K562 (cell line): Measurements from ENCODE around the gene CLASP1. TPM values are rescaled to one million over a fixed set of nuclear protein-coding genes. Genes with fewer than 3 reads are reported as not detected.

Experiments
- ATAC-seq: fragments of 200-7000 bp; cut with Tn5 transposase; 3 replicates; pipeline ENCODE4 v1.9.1; 2020; ENCODE audit warnings: moderate library complexity
- BruUV-seq: library from RNA; stranded (reverse); fragments of 400-500 nt; replicated peaks from 2 replicates; lab custom pipeline; 2021; lab: Mats Ljungman, UMichigan
- CTCF ChIA-PET: fragments of 300-600 bp; formaldehyde crosslinking; extraction: SDS; loops from one replicate; lab custom pipeline; 2021; ENCODE audit warnings: low intra/inter-chr PET ratio; lab: Yijun Ruan, JAX
- POLR2A ChIA-PET: fragments of 300-600, 350-650 bp; sonication (Branson Sonifier 250); formaldehyde crosslinking; extraction: SDS; loops from one replicate; lab custom pipeline; 2021; ENCODE audit warnings: antibody characterized with exemption, inconsistent platforms; lab: Yijun Ruan, JAX
- DNase-seq, 4 experiments: peaks; one replicate each; pipeline versions ENCODE4 v3.0.0 to v3.0.0-alpha.2; 2011 to 2018; ENCODE audit warnings: low spot score in 3 of 4, mixed read lengths in 3 of 4; ENCODE audit errors: extremely low read depth in 1 of 4
- FAIRE-seq: peaks from 2 replicates; lab custom pipeline; 2011; peaks lifted over from hg19 to GRCh38; lab: Jason Lieb, UNC
- H2AFZ ChIP-seq: 2 replicates; pipeline ENCODE4 v1.6.0; 2011; ENCODE audit warnings: low read depth, low read length, control low read depth, inconsistent platforms
- H3K27ac ChIP-seq: fragments of 200-600 bp; 3 replicates; pipeline ENCODE4 v1.8.0; 2011; ENCODE audit warnings: low read depth, mild to moderate bottlenecking, control low read depth, inconsistent platforms, low read length, moderate library complexity, mixed read lengths; ENCODE audit errors: extremely low read depth
- H3K27me3 ChIP-seq, 2 experiments: fragments of 300-600 bp in 1 of 2; 2 replicates in 1 of 2; 3 replicates in 1 of 2; pipeline versions ENCODE4 v1.6.0 to v1.8.0; 2011; ENCODE audit warnings: inconsistent platforms in 2 of 2, low read length in 2 of 2, mild to moderate bottlenecking in 1 of 2, mixed read lengths in 1 of 2, moderate library complexity in 1 of 2; ENCODE audit not compliant: control insufficient read depth in 2 of 2, insufficient read depth in 2 of 2
- H3K36me3 ChIP-seq: fragments of 300-600 bp; 3 replicates; pipeline ENCODE4 v1.8.0; 2011; ENCODE audit warnings: mild to moderate bottlenecking, low read length, inconsistent platforms; ENCODE audit not compliant: control insufficient read depth, insufficient read depth
- H3K4me1 ChIP-seq, 2 experiments: fragments of 200-600 bp in 1 of 2; replicated peaks in 1 of 2; 2 replicates in 1 of 2; 3 replicates in 1 of 2; pipeline versions ENCODE4 v1.5.1 to v1.8.0; 2011; ENCODE audit warnings: inconsistent platforms in 2 of 2, low read length in 2 of 2, mild to moderate bottlenecking in 1 of 2, mixed read lengths in 1 of 2, moderate library complexity in 1 of 2; ENCODE audit not compliant: control insufficient read depth in 2 of 2, insufficient read depth in 2 of 2
- H3K4me2 ChIP-seq: 2 replicates; pipeline ENCODE4 v1.6.1; 2011; ENCODE audit warnings: low read length, control low read depth, inconsistent platforms, mixed read lengths; ENCODE audit not compliant: insufficient read depth
- H3K4me3 ChIP-seq: fragments of 200-600 bp; sonication (generic), shearing (Covaris generic); 2 replicates; pipeline ENCODE4 v1.5.1; 2016; ENCODE audit warnings: control low read depth, inconsistent platforms
- H3K79me2 ChIP-seq: fragments of 200-600 bp; 3 replicates; pipeline ENCODE4 v1.8.0; 2011; ENCODE audit warnings: low read length, inconsistent platforms; ENCODE audit not compliant: control insufficient read depth, insufficient read depth
- H3K9ac ChIP-seq, 2 experiments: 2 replicates each; pipeline versions ENCODE4 v1.6.0 to v1.6.1; 2011; ENCODE audit warnings: low read depth in 2 of 2, low read length in 2 of 2, control low read depth in 1 of 2, inconsistent platforms in 1 of 2, mild to moderate bottlenecking in 1 of 2, mixed read lengths in 1 of 2; ENCODE audit not compliant: insufficient read depth in 1 of 2
- H3K9me1 ChIP-seq: one replicate; pipeline ENCODE4 v1.6.0; 2011; ENCODE audit warnings: inconsistent platforms, mild to moderate bottlenecking, low read length, moderate library complexity; ENCODE audit not compliant: control insufficient read depth, insufficient read depth
- H3K9me3 ChIP-seq: replicated peaks from 2 replicates; pipeline ENCODE4 v1.5.1; 2011; ENCODE audit warnings: low read depth, low read length, inconsistent platforms; ENCODE audit not compliant: control insufficient read depth, insufficient read depth
- H4K20me1 ChIP-seq: replicated peaks from 2 replicates; pipeline ENCODE4 v1.6.1; 2011; ENCODE audit warnings: low read length, inconsistent platforms, mixed read lengths; ENCODE audit not compliant: control insufficient read depth, insufficient read depth
- CBFA2T3 ChIP-seq: fragments of 450-650 bp; IDR thresholded peaks from 2 replicates; pipeline ENCODE4 v1.6.1; 2017
- MEF2A ChIP-seq: IDR thresholded peaks from 2 replicates; pipeline ENCODE4 v1.6.1; 2011; ENCODE audit warnings: low read depth, mild to moderate bottlenecking, low read length, moderate library complexity; ENCODE audit not compliant: control insufficient read depth
- MIER1 ChIP-seq: fragments of 450-650 bp; IDR thresholded peaks from 2 replicates; pipeline ENCODE4 v1.6.1; 2016; ENCODE audit warnings: antibody characterized with exemption, mild to moderate bottlenecking, low read depth
- SNIP1 ChIP-seq: fragments of 450-650 bp; IDR thresholded peaks from 2 replicates; pipeline ENCODE4 v1.7.1; 2017; ENCODE audit warnings: low read depth, mild to moderate bottlenecking
- TOE1 ChIP-seq, 2 experiments: fragments of 450-650 bp in 1 of 2; sonication (generic) in 1 of 2; formaldehyde crosslinking in 1 of 2; IDR thresholded peaks; 2 replicates each; pipeline versions ENCODE4 v1.7.1 to v1.8.0; 2016 to 2022; ENCODE audit warnings: borderline replicate concordance in 2 of 2, mild to moderate bottlenecking in 2 of 2, antibody characterized with exemption in 1 of 2, inconsistent platforms in 1 of 2, low read depth in 1 of 2, missing genetic modification reagents in 1 of 2, moderate library complexity in 1 of 2
- U2AF1 ChIP-seq: fragments of 200-400 bp; formaldehyde crosslinking; optimal IDR thresholded peaks from 2 replicates; pipeline ENCODE3; 2017; ENCODE audit warnings: mild to moderate bottlenecking, low read depth, low read length, moderate library complexity
- ZFP30 ChIP-seq: fragments of 250-450 bp; sonication (Bioruptor Pico); IDR thresholded peaks from 2 replicates; pipeline ENCODE4 v1.8.0; 2022; ENCODE audit warnings: moderate library complexity, mild to moderate bottlenecking, inconsistent platforms, borderline replicate concordance
- ZNF668 ChIP-seq: fragments of 250-450 bp; sonication (Bioruptor Pico); IDR thresholded peaks from 2 replicates; pipeline ENCODE4 v1.8.0; 2022; ENCODE audit warnings: mild to moderate bottlenecking, inconsistent platforms
- in situ Hi-C: fragments of 300-500 bp; cut with MboI; formaldehyde crosslinking; loops from 4 replicates; pipeline ENCODE4 v1.15.0; 2018; ENCODE audit warnings: inconsistent platforms, mixed read lengths
- intact Hi-C: fragments of 100-400 bp; cut with micrococcal nuclease; formaldehyde crosslinking; loops from 2 replicates; pipeline ENCODE4 v1.14.2; 2022
- polyA plus RNA-seq, 8 experiments: library from polyadenylated mRNA; depleted of rRNA in 4 of 8; stranded (reverse) in 5 of 8; unstranded in 3 of 8; fragments of >200 nt; fragmentation: Nextera tagmentation in 2 of 8; fragmentation: Illumina TruSeq in 1 of 8; extraction: Ambion mirVana in 2 of 8; extraction: Trizol in 1 of 8; gene quantifications; 2 replicates each; pipeline versions ENCODE4 v1.2.1 to v1.2.3, GENCODE V29; 2011 to 2014; ENCODE audit warnings: inconsistent platforms in 1 of 8, missing spikeins in 1 of 8
- total RNA-seq, 7 experiments: library from RNA; depleted of rRNA in 6 of 7; stranded (reverse); fragments of >200 nt in 6 of 7; fragmentation: Illumina TruSeq in 2 of 7; extraction: Trizol in 2 of 7; gene quantifications; 2 replicates each; pipeline versions ENCODE4 v1.2.1 to v1.2.3, GENCODE V29; 2011 to 2021; ENCODE audit warnings: low replicate concordance in 1 of 7
- TF ChIP-seq, protein P1 (sequence below), 2 experiments: fragments of 450-650 bp in 1 of 2; sonication (generic) in 1 of 2; formaldehyde crosslinking in 1 of 2; IDR thresholded peaks; 2 replicates each; pipeline versions ENCODE4 v1.7.1 to v1.9.0; 2016 to 2022; ENCODE audit warnings: inconsistent platforms in 1 of 2, mild to moderate bottlenecking in 1 of 2, missing genetic modification reagents in 1 of 2

The CLASP1 gene
- total and polyA plus RNA-seq, 9 of the 15 experiments (the other 6 are each of a cell fraction or from before 2014, with no cell fraction given): 1.7 to 40.3 (median 20.7) TPM

- no peak for TF ChIP-seq SNIP1
- no peak for TF ChIP-seq ZFP30
- no peak for TF ChIP-seq ZNF668 (CRISPR knock-in tag)
- TF ChIP-seq U2AF1: no peak
Observed at GRCh38 chr2:121372721-121373353, 276.4 kb downstream of the CLASP1 start (continued).

DNA sequence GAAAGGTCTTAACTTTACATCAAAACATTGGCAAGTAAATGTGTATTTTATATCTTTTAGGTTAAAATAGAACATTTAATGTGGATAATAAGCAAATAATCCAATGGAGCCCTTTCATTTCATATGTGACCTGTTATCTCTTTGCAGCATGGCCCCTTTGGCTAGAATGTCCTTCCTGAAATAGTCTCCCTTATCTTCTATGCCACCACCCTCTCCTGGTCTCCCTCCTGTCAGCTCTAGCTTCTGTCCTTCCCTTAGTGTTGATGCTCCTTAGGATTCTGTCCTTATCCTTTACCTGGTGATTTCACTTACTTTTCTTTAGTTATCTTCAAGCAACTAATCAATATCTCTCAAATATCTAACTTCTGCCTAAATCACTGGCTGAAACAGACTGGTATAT is 277.2 kb downstream of the CLASP1 start:
- no peak overlapping the region for H2AFZ ChIP-seq
- H3K36me3 ChIP-seq: peaks cover 42% of the 10 kb centered on the region; the same call in 2 of the 3 replicates
- intact Hi-C loops (no loop called here), in situ Hi-C loops (no loop called here)
- no peak for TF ChIP-seq MEF2A
- TF ChIP-seq CBFA2T3: peak; percentile 17; the same call in 1 of the 2 replicates
- no peak for TF ChIP-seq MIER1
- TF ChIP-seq, protein P1, sequence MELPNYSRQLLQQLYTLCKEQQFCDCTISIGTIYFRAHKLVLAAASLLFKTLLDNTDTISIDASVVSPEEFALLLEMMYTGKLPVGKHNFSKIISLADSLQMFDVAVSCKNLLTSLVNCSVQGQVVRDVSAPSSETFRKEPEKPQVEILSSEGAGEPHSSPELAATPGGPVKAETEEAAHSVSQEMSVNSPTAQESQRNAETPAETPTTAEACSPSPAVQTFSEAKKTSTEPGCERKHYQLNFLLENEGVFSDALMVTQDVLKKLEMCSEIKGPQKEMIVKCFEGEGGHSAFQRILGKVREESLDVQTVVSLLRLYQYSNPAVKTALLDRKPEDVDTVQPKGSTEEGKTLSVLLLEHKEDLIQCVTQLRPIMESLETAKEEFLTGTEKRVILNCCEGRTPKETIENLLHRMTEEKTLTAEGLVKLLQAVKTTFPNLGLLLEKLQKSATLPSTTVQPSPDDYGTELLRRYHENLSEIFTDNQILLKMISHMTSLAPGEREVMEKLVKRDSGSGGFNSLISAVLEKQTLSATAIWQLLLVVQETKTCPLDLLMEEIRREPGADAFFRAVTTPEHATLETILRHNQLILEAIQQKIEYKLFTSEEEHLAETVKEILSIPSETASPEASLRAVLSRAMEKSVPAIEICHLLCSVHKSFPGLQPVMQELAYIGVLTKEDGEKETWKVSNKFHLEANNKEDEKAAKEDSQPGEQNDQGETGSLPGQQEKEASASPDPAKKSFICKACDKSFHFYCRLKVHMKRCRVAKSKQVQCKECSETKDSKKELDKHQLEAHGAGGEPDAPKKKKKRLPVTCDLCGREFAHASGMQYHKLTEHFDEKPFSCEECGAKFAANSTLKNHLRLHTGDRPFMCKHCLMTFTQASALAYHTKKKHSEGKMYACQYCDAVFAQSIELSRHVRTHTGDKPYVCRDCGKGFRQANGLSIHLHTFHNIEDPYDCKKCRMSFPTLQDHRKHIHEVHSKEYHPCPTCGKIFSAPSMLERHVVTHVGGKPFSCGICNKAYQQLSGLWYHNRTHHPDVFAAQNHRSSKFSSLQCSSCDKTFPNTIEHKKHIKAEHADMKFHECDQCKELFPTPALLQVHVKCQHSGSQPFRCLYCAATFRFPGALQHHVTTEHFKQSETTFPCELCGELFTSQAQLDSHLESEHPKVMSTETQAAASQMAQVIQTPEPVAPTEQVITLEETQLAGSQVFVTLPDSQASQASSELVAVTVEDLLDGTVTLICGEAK (IDR thresholded peaks at IDR 0.05): no peak
- TF ChIP-seq, protein P1 (CRISPR knock-in tag; IDR thresholded peaks at IDR 0.05): no peak
- TF ChIP-seq TOE1 (IDR thresholded peaks at IDR 0.05; ENCODE audit: borderline replicate concordance): no peak
- TF ChIP-seq TOE1 (CRISPR knock-in tag; IDR thresholded peaks at IDR 0.05; ENCODE audit: borderline replicate concordance, low read depth): no peak
- CTCF ChIA-PET: no interaction called here
- no TSS peak for BruUV-seq
- H3K4me2 ChIP-seq: no peak overlapping the region
- ATAC-seq (peak; percentile 49; the same call in 1 of the 3 replicates), DNase-seq (peak in 2 of 4 experiments; percentile 8 to 15), FAIRE-seq (no peak)
- H3K79me2 ChIP-seq: no peaks in the 10 kb centered on the region
- POLR2A ChIA-PET: no interaction called here
- no peak overlapping the region for H3K27ac ChIP-seq
- H3K4me3 ChIP-seq: no peak overlapping the region
- no peaks in the 10 kb centered on the region for H3K27me3 ChIP-seq
- no peaks in the 10 kb centered on the region for H3K9me3 ChIP-seq
- peaks cover 0 to 3% of the 10 kb centered on the region in 2 experiments; a peak in 2 of 5 replicates for H3K4me1 ChIP-seq
- no peak overlapping the region for H3K9ac ChIP-seq
- no peaks in the 10 kb centered on the region for H4K20me1 ChIP-seq
- peaks cover 4% of the 10 kb centered on the region for H3K9me1 ChIP-seq
